ENCODE measurements around the gene ICA1. TPM values are rescaled to one million over a fixed set of nuclear protein-coding genes. Genes with fewer than 3 reads are reported as not detected.

ICA1 gene
- polyA plus RNA-seq, 3 donors = 3.2 to 7.0 (median 4.2) TPM

DNA sequence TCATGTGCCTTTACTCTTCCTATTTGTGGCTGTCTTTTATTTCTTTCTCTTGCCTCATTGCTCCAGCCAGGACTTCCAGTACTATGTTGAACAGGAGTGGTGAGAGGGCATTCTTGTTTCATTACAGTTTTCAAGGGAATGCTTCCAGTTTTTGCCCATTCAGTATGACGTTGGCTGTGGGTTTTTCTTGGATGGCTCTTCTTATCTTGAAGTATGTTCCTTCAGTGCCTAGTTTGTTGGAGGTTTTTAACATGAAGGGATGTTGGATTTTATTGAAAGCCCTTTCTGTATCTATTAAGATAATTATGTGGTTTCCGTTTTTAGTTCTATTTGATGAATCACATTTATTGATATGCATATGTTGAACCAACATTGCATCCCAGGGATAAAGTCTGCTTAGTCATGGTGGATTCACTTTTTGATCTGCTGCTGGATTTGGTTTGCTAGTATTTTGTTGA is 196.6 kb downstream of the ICA1 start:
- Mint-ChIP-seq H3K4me3 (no peak overlapping the region), H3K36me3 (peaks cover 2 to 3% of the 10 kb centered on the region in 2 donors), H3K27me3 (ENCODE audit: low read depth in 3 of 3) (peaks cover 0 to 2% (median 1%) of the 10 kb centered on the region in 3 donors), H3K9me3 (peaks cover 0 to 10% (median 4%) of the 10 kb centered on the region in 7 donors), H3K27ac (no peak overlapping the region), H3K4me1 (no peaks in the 10 kb centered on the region)
- Histone ChIP-seq H4K20me1 (ENCODE audit: insufficient read depth, low read length) (no peaks in the 10 kb centered on the region), H3K4me1 (ENCODE audit: control insufficient read depth in 1 of 2, insufficient read depth in 2 of 2, low read length in 2 of 2) (no peaks in the 10 kb centered on the region), H3K4me2 (replicated peaks; ENCODE audit: extremely low read depth, low read length, poor library complexity, severe bottlenecking) (no peak overlapping the region), H3K27ac (ENCODE audit: low read depth in 1 of 2, low read length in 2 of 2) (no peak overlapping the region), H3K9me3 (replicated peaks in 1 of 2; ENCODE audit: control insufficient read depth in 1 of 2, insufficient read depth in 1 of 2, low read length in 2 of 2) (no peaks in the 10 kb centered on the region), H3K27me3 (ENCODE audit: control insufficient read depth in 2 of 2, insufficient read depth in 2 of 2, low read length in 2 of 2) (no peaks in the 10 kb centered on the region), H3K4me3 (replicated peaks in 1 of 3; ENCODE audit: low read depth in 2 of 3, low read length in 3 of 3) (no peak overlapping the region), H2AFZ (ENCODE audit: insufficient read depth, low read depth, low read length, poor library complexity, severe bottlenecking) (no peak overlapping the region), H3K36me3 (replicated peaks in 1 of 2; ENCODE audit: control insufficient read depth in 1 of 2, insufficient read depth in 2 of 2, low read length in 2 of 2) (no peaks in the 10 kb centered on the region), H3K9ac (ENCODE audit: insufficient read depth, low read length, poor library complexity, severe bottlenecking) (no peak overlapping the region), H3K79me2 (ENCODE audit: insufficient read depth, low read length) (no peaks in the 10 kb centered on the region)
- 100% methylated on average over 1 of the region's 2 CpGs for WGBS (ENCODE audit: insufficient coverage)
- intact Hi-C loops (cut with micrococcal nuclease) = no loop called here
- TF ChIP-seq, protein P1, sequence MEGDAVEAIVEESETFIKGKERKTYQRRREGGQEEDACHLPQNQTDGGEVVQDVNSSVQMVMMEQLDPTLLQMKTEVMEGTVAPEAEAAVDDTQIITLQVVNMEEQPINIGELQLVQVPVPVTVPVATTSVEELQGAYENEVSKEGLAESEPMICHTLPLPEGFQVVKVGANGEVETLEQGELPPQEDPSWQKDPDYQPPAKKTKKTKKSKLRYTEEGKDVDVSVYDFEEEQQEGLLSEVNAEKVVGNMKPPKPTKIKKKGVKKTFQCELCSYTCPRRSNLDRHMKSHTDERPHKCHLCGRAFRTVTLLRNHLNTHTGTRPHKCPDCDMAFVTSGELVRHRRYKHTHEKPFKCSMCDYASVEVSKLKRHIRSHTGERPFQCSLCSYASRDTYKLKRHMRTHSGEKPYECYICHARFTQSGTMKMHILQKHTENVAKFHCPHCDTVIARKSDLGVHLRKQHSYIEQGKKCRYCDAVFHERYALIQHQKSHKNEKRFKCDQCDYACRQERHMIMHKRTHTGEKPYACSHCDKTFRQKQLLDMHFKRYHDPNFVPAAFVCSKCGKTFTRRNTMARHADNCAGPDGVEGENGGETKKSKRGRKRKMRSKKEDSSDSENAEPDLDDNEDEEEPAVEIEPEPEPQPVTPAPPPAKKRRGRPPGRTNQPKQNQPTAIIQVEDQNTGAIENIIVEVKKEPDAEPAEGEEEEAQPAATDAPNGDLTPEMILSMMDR (IDR thresholded peaks at IDR 0.05) = no peak
- DNase-seq = no peak

DNA sequence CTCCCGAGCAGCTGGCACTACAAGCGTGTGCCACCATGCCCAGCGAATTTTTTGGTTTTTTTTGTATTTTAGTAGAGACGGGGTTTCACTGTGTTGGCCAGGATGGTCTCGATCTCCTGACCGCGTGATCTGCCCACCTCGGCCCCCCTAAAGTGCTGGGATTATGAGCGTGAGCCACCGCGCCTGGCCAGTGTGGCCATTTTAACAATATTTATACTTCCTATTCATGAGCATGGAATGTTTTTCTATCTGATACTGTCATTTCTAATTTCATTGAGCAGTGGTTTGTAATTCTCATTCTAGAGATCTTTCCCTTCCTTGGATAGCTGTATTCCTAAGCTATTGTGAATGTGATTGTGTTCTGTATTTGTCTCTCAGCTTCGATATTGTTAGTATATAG is 197.1 kb downstream of the ICA1 start:
- H4K20me1 ChIP-seq (ENCODE audit: insufficient read depth, low read length) = no peaks in the 10 kb centered on the region
- no peak overlapping the region for H2AFZ ChIP-seq (ENCODE audit: insufficient read depth, low read depth, low read length, poor library complexity, severe bottlenecking)
- H3K27me3 ChIP-seq (ENCODE audit: control insufficient read depth in 2 of 2, insufficient read depth in 2 of 2, low read length in 2 of 2) = no peaks in the 10 kb centered on the region
- no peak for DNase-seq
- no peak overlapping the region for H3K27ac ChIP-seq (ENCODE audit: low read depth in 1 of 2, low read length in 2 of 2)
- Mint-ChIP-seq H3K4me1 (no peaks in the 10 kb centered on the region), H3K9me3 (peaks cover 0 to 10% (median 4%) of the 10 kb centered on the region in 7 donors), H3K27me3 (ENCODE audit: low read depth in 3 of 3) (peaks cover 0 to 2% (median 1%) of the 10 kb centered on the region in 3 donors), H3K36me3 (peaks cover 2 to 5% of the 10 kb centered on the region in 2 donors), H3K4me3 (no peak overlapping the region), H3K27ac (no peak overlapping the region)
- H3K9me3 ChIP-seq (replicated peaks in 1 of 2; ENCODE audit: control insufficient read depth in 1 of 2, insufficient read depth in 1 of 2, low read length in 2 of 2) = no peaks in the 10 kb centered on the region
- no peaks in the 10 kb centered on the region for H3K4me1 ChIP-seq (ENCODE audit: control insufficient read depth in 1 of 2, insufficient read depth in 2 of 2, low read length in 2 of 2)
- no peak overlapping the region for H3K4me2 ChIP-seq (replicated peaks; ENCODE audit: extremely low read depth, low read length, poor library complexity, severe bottlenecking)
- H3K36me3 ChIP-seq (replicated peaks in 1 of 2; ENCODE audit: control insufficient read depth in 1 of 2, insufficient read depth in 2 of 2, low read length in 2 of 2) = no peaks in the 10 kb centered on the region
- no CpG with 5 or more reads among the region's 12 CpGs for WGBS (ENCODE audit: insufficient coverage)
- no peaks in the 10 kb centered on the region for H3K79me2 ChIP-seq (ENCODE audit: insufficient read depth, low read length)
- TF ChIP-seq, protein P1 (IDR thresholded peaks at IDR 0.05) = no peak
- H3K4me3 ChIP-seq (replicated peaks in 1 of 3; ENCODE audit: low read depth in 2 of 3, low read length in 3 of 3) = no peak overlapping the region
- intact Hi-C loops (cut with micrococcal nuclease) = no loop called here
- no peak overlapping the region for H3K9ac ChIP-seq (ENCODE audit: insufficient read depth, low read length, poor library complexity, severe bottlenecking)
